Stimulated activated CD8-positive, alpha-beta memory T cell treated with anti-CD3 and anti-CD28 coated beads, Interleukin-4, amount 100 ng/mL, for 24 hours (primary cell): ENCODE measurements around the gene COLEC11.

ENCODE experiments used
- DNase-seq: peaks from one replicate; pipeline ENCODE4 v3.0.0-alpha.2; 2020; ENCODE audit warnings: low read depth

Gene COLEC11

GRCh38 chr2:3639015-3639630, 44.2 kb downstream of the COLEC11 start:
- no peak for DNase-seq

- no peak for DNase-seq
Observed at GRCh38 chr2:3639653-3640052, 44.7 kb downstream of the COLEC11 start.

- DNase-seq, result no peak
Observed at GRCh38 chr2:3641181-3641580, 46.3 kb downstream of the COLEC11 start.

GRCh38 chr2:3641841-3642421, 47.0 kb downstream of the COLEC11 start:
- no peak for DNase-seq

- no peak for DNase-seq
Observed at GRCh38 chr2:3642521-3643215, 47.8 kb downstream of the COLEC11 start.

- no peak for DNase-seq
Observed at GRCh38 chr2:3643371-3644245, 48.7 kb downstream of the COLEC11 start.

GRCh38 chr2:3644246-3644525, 49.3 kb downstream of the COLEC11 start:
- no peak for DNase-seq

GRCh38 chr2:3644891-3645605, 50.1 kb downstream of the COLEC11 start:
- no peak for DNase-seq

- no peak for DNase-seq
Observed at GRCh38 chr2:3645745-3646389, 51.0 kb downstream of the COLEC11 start.

GRCh38 chr2:3646446-3646845, 51.5 kb downstream of the COLEC11 start:
- no peak for DNase-seq

GRCh38 chr2:3647246-3647645, 52.3 kb downstream of the COLEC11 start:
- no peak for DNase-seq

GRCh38 chr2:3647831-3648651, 53.1 kb downstream of the COLEC11 start:
- no peak for DNase-seq

GRCh38 chr2:3648652-3649177, 53.8 kb downstream of the COLEC11 start:
- no peak for DNase-seq

- no peak for DNase-seq
Observed at GRCh38 chr2:3649581-3649980, 54.7 kb downstream of the COLEC11 start.

- no peak for DNase-seq
Observed at GRCh38 chr2:3650140-3650920, 55.4 kb downstream of the COLEC11 start.

GRCh38 chr2:3651691-3652648, 57.1 kb downstream of the COLEC11 start:
- peak; percentile 55 for DNase-seq

- no peak for DNase-seq
Observed at GRCh38 chr2:3652896-3653625, 58.1 kb downstream of the COLEC11 start.

- no peak for DNase-seq
Observed at GRCh38 chr2:3654011-3654410, 59.1 kb downstream of the COLEC11 start.
